ENCODE measurements around the gene JAGN1.

- TF ChIP-seq POLR2A (IDR thresholded peaks at IDR 0.05; ENCODE audit: low read length) = no peak
- TF ChIP-seq GATA1 (IDR thresholded peaks at IDR 0.05; ENCODE audit: low read depth, low read length) = no peak
Measured at GRCh38 chr3:9934993-9935392, 44.6 kb downstream of the JAGN1 start.
